Uterus (tissue), 2 donors: Measurements from ENCODE around the gene ADRB1.

Source experiments
- CTCF ChIP-seq, 4 experiments: fragments of 200-600 bp in 2 of 4; fragments of 450-650 bp in 2 of 4; sonication (generic) in 2 of 4; IDR thresholded peaks; one replicate each; pipeline ENCODE4 v1.5.1; 2016 to 2019; ENCODE audit warnings: antibody characterized with exemption in 4 of 4, mild to moderate bottlenecking in 2 of 4, moderate library complexity in 1 of 4
- POLR2A ChIP-seq, 2 donors: fragments of 450-650 bp; IDR thresholded peaks; one replicate each; pipeline ENCODE4 v1.6.1; 2016; ENCODE audit warnings: antibody characterized with exemption in 2 of 2, mild to moderate bottlenecking in 1 of 2, moderate library complexity in 1 of 2

- no peak for TF ChIP-seq CTCF (IDR thresholded peaks at IDR 0.05)
- TF ChIP-seq POLR2A (IDR thresholded peaks at IDR 0.05), result no peak
These were observed 40.5 kb downstream of the ADRB1 start for GRCh38 chr10:114084215-114084614.
